GM21528 (cell line): ENCODE measurements around the gene RPS5.
"Not testable (repeated sequence)": the region's sequence is repeated elsewhere in the genome, so short reads cannot be mapped to it uniquely, and the experiment has no call there.

ENCODE experiments used
- ATAC-seq: cut with Tn5 transposase; IDR thresholded peaks from one replicate; pipeline ENCODE4 v1.9.1; 2021; ENCODE audit warnings: mild to moderate bottlenecking, moderate library complexity; ENCODE audit not compliant: unreplicated experiment, low FRiP score

The RPS5 gene

GRCh38 chr19:58355908-58356765 is 30.9 kb upstream of the RPS5 start:
- no peak for ATAC-seq

- ATAC-seq, result no peak
Measured at GRCh38 chr19:58356766-58357480, 30.1 kb upstream of the RPS5 start.

DNA sequence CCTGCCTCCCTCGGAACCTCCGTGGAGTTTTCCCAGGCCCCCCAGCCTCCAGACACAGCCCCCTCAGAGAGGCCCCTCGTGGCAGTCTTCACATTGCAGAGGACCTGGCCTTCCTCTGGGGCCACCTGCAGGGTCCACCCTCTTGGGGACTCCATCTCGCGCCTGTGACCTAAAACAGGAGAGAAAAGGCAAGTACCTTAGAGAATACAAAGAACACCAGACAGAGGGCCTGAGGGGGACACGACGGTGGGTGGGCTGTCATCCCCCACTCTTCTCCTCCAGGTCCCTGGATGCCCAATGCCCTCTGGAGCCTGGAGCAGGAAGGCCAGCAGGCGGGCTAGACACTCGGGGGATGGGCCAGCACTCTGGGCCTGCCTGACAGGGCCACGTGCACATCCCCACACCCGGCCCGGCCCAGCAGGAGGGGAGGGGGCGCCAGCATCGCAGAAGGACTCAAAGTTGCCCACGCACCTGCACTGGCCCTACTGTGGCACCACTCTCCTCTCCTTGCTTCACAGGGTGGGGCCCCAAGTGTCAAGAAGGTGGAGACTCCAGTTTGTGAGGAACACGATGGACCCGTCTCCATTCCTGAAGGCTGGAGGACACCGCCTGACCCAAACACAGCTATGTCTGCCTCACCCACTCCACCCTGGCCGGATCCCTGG is 29.5 kb upstream of the RPS5 start:
- no peak for ATAC-seq

- no peak for ATAC-seq
Measured at GRCh38 chr19:58361900-58362271, 25.2 kb upstream of the RPS5 start.

DNA sequence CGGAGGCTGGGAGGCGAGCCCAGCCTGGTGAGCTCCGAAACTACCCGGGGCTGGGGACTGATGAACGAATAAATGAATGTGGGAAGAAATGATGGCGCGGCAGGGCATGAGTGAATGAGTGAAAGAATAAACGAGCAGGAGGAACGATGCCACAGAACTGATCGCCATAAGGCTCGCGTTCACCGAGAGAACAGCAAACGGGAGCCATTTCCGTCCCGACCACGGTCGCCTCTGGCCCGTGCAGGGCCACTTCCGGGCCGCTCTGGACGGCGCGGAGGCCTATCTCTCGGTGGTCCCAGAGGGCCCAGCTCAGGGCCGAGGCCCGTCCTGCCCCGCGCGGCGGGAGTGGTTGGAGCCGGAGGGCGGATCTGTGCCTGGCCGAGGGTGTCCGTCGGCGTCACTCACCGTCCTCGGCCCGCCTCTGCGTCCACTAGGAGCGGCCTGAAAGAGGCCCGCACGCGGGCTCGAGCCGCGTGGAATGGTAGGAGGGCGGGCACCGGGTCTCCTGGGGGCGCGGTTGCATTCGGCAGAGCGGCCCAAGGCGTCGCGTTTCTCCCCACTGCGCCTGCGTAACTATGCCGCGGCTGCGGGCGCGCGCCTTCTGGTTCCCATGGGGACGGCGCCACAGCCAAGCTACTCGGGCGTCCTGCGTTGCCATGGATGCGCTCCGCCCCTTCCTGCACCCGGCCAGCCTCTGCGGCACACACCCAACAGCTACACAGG is 24.6 kb upstream of the RPS5 start, which contains the start of gene ZNF497:
TSS of gene ZNF497 (minus strand) at position 480 of the 723 bp plus-strand sequence. CDS start 5,116 bp downstream, outside the sequence.
- ATAC-seq, result peak; percentile 82

DNA sequence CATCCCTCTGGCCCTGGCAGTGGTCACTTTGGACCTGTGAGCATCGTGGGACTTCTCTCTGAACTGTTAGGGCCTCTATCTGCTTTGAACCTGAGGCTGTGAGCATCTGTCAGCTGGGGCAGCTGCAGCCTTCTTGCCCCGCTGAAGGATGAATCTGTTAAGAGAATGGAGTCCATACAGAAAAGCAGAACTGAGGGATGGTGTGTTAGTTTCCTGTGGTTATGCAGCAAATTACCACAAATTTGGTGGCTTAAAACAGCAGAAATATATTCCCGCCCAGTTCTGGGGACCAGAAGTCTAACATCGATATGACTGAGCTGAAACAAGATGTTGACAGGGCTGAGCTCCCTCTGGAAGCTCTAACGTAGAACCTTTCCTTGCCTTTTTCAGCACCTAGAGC is 22.9 kb upstream of the RPS5 start:
- ATAC-seq, result no peak

GRCh38 chr19:58366585-58367430 is 20.3 kb upstream of the RPS5 start:
- ATAC-seq, result no peak

- ATAC-seq, result no peak
Measured at GRCh38 chr19:58367698-58368454, 19.2 kb upstream of the RPS5 start.

DNA sequence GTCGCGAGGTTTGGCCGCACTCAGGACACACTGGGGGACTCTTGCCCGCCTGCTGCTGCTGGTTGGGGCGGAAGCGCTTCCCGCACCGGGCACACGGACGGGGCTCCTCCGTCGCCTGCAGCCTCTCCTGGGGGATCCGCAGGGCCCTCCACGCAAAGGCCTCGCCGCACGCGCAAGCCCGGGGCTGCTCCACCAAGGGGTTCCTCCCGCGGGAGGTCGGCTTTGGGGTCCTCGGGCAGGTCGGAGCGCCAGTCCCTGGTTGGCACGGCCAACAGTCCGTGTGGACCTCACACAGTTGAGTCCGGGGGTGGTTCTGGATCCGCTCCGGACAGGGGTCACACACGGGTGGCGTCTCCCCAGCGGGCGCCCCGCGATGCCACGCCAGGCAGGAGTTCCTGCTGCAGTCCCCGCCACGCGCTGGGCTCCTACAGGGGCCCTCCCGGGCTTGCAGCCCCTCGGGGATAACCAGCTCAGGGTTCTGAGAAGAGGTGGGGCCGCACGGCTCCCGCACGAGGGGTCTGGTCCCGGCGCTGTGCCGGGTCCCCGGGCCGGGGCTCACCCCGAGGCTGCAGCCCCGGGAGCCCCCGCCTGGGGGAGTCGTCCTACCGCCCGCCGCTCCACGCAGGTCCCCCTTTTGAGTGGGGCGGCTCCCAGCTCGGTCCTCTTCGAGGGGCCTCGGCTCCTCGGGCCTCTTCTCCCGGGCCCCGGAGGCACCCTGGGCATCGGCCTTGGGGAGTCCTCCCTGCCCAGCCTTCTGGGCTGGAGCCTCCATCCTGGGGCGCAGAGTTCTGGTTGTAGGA is 18.3 kb upstream of the RPS5 start:
- ATAC-seq, result no peak

DNA sequence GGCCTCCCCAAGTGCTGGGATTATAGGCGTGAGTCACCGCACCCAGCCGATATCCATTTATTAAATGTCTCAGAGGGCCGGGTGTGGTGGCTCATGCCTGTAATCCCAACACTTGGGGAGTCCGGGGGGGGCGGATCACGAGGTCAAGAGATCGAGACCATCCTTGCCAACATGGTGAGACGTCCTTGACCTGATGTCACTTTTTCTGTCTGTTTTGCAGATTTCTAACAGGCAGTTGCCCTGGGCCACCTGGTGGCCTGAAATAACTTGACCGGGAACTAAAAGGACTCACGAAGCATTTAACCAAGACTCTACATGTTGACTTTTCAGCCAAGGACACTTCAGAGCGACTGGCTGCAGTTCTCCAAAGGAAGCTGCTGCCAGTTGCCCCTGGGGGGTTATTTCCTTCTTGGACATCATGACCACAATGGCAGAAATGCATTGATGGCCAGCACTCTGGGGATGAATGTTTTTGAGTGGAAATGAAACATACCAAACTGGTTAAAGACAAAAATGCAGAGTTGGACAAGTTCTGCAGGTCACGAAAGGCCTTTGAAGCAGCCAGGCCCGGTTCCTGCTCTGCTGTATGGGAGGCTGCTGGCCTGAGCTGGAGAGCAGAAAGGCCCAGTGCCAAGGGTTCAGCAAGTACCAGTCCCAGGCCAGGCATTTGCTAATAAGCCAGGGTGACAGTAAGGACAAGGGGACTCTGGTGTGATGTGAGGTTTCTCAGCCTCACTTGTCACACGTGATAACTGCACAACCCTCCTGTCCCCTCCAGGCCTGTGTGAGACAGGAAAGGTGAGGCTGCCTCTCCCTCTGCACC is 14.5 kb upstream of the RPS5 start:
- ATAC-seq, result no peak

GRCh38 chr19:58374200-58374599 is 12.9 kb upstream of the RPS5 start:
- ATAC-seq, result no peak

GRCh38 chr19:58376724-58377123 is 10.3 kb upstream of the RPS5 start:
- ATAC-seq, result not testable (repeated sequence)

GRCh38 chr19:58379246-58379645 is 7.8 kb upstream of the RPS5 start:
- ATAC-seq, result no peak

DNA sequence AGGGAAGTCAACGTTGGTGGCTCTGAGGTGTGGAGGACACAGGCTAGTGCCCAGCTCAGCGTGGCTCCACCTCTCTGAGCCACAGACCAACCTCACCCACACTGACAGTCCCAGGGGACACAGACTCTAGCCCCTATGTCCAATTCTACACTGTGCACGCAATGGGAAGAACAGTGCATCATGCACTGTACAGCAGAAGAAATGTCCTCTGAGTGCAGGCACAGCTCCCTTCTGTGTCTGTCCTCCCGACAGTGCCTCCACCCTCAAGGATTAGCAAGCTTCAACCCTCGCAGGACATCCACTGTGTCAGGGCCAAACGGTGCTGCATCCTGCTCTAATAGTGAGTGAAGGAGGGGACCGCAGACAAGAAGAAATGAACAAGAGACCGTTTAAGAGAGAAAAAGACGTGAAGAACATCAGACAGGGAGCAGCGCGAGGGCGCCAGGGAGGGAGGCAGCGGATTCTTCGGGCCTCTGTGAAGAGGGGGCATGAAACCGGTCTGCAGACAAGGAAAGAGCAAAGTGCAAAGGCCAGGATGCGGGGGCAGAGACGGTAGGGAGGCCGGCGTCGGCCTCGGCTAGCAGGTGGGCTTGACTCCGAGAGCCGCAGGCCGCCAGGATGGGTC is 6.9 kb upstream of the RPS5 start:
- ATAC-seq, result peak; percentile 0

GRCh38 chr19:58380662-58381459 is 6.2 kb upstream of the RPS5 start, which contains the start of gene ZNF837:
Gene ZNF837, minus strand, starts transcription at chr19:58381030. Its CDS starts 11,698 bp downstream, at chr19:58369332.
- peak; percentile 77 for ATAC-seq
